ENCODE measurements around the gene LMAN1.

LMAN1 gene

DNA sequence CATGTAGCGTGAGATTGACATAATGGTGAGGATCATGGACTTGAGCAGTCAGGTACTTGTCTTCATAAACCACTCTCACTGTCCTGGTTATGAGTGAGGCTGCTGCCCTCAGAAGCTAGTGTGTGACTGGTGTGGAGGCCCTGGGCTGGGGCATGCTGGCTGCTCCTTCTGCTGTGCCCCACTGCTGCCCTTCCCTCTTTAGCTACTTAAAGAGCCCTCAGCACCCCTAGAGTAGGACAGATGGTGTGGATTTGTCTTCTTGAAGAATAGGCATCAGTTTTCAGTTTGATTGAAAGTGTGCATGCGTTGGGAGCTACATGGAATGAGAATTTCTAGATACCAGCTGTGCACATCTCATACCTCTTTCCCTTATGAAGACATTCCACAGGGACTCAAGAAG, 56.1 kb downstream of the LMAN1 start:
- DNase-seq (ENCODE audit: low spot score), result no peak

DNA sequence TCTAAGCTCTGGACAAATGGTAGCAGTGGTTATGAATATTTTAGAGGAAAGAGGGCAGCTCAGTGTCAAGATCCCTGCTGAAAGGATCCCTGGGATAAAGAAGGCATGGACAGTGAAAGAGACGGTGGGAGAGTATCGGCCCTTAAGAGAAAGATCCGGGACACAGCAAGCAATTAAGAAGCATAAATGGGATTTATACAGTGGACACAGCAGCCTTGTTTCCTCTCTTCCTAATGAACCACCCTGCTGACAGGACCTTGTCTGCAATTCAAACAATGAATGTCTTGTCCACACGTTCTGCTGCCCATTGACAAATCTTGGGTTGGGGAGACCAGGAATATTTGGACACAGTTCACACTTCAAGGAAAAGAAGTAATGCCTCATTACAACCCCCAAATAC, 57.1 kb downstream of the LMAN1 start:
- no peak for DNase-seq (ENCODE audit: low spot score)

- DNase-seq (ENCODE audit: low spot score), result no peak
Measured at GRCh38 chr18:59300676-59301285, 58.3 kb downstream of the LMAN1 start.

- DNase-seq (ENCODE audit: low spot score), result no peak
Measured at GRCh38 chr18:59298871-59299270, 60.2 kb downstream of the LMAN1 start.

DNA sequence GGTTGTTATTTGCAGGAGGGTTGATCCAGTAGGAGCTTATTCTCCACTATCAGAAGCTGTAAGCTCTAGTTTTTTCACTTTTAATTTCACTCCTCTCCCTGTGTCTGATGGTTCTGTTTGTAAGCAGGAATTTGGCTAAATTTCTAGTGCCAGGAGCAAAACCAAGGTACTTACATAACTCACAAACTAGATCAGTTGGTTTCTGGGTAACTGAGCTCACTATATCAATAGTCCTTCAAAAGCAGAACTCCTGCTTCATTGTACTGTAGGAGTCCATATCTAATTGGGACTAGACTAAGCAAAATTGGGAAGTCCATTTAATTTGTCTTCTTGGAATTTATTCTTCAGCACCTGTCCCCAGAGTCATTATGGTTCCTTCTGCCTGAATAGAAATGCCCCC, 65.7 kb downstream of the LMAN1 start:
- DNase-seq (ENCODE audit: low spot score), result no peak

DNA sequence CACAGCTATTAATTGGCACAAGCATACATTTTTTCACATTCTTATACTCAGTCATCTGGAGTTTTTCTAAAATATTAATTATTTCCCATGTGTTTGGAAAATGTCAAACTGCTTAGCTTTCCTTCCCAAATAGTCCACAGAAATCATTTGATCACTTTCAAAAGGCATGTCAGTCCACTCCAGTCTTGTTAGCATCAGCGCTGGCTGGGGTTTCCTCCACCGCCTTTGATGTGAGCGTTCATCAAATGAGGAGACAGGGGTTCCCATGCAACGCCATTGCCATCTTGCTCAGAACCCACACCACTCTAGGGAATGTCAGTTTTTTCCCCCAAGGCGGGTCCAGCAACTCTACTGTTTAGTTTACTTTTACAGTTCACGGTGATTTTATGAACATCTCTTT, 72.7 kb downstream of the LMAN1 start:
- DNase-seq (ENCODE audit: low spot score), result no peak

DNA sequence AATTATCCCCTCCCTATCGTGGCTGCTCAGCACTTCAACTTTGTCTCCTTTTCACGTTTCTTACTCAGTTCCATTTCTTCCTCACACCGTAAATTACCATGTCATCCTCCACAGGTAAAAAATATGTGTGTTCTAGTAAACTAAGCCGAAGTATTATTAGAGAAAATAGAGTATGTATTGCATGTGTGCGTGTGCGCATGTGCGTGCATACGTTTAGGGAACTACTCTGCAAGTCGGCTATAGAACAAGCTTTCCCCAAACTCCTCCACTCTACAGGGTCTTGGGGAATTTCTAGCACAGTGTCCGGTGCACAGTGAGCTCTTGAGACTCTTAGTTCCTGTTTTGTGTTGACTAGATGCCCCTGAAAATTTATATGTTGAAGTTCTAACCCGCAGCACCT, 76.7 kb downstream of the LMAN1 start:
- no peak for DNase-seq (ENCODE audit: low spot score)

DNA sequence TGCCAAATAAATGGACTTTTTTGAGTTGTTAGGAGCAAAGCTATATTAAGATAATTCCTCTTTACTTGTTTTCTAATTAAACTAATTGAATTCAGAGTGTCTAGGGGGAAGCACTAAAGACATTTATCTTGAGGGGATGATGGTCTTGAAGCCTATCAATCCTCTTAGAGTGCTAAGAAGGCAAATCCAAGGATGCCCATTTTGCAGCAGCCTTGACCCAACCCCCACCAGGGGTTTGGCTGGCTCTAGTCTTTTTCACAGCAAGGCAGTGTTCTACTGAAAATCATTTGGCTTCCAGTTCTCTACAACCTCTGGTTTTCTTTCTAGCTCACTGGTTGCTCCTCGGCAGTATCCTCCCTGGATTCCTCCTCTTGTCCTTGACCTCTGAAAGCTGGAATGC, 79.3 kb downstream of the LMAN1 start:
- DNase-seq (ENCODE audit: low spot score), result no peak

- no peak for DNase-seq (ENCODE audit: low spot score)
Measured at GRCh38 chr18:59279193-59279592, 79.9 kb downstream of the LMAN1 start.

DNA sequence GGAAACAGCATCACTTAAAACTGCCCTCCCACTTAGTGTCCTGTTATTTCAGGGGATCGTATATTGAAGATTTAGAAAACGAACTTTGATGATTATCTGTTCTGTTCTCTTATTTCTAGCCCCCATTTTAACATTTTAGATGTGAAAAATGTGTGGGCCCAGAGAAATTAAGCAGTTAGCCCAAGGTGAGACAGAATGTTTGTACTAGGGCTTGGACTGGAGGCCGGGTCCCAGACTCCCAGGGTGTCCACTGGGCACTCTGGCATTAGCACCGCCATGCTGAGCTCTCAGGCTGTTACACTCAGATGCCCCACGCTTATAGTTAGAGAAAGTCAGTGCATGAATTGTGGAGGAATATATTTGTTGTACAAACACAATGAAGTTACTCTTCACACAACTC, 80.3 kb downstream of the LMAN1 start:
- DNase-seq (ENCODE audit: low spot score), result no peak
